HepG2 (cell line): ENCODE measurements around the gene CLDN18. TPM values are rescaled to one million over a fixed set of nuclear protein-coding genes. Genes with fewer than 3 reads are reported as not detected.

Source experiments
- ATAC-seq: fragments of 200-7000 bp; cut with Tn5 transposase; 3 replicates; pipeline ENCODE4 v1.9.1; 2020; ENCODE audit warnings: mild to moderate bottlenecking, moderate library complexity
- Bru-seq: library from RNA; stranded (reverse); fragments of 400-500 nt; gene quantifications from one replicate; lab custom pipeline; 2021; lab: Mats Ljungman, UMichigan
- BruChase-seq, 2 experiments: library from RNA; stranded (reverse); fragments of 400-500 nt; gene quantifications; one replicate each; lab custom pipeline; 2021; lab: Mats Ljungman, UMichigan
- BruUV-seq: library from RNA; stranded (reverse); fragments of 400-500 nt; replicated peaks from 2 replicates; lab custom pipeline; 2021; lab: Mats Ljungman, UMichigan
- CTCF ChIA-PET: fragments of 300-600 bp; formaldehyde crosslinking; extraction: SDS; loops from one replicate; lab custom pipeline; 2021; ENCODE audit warnings: low total read pairs, inconsistent platforms, low intra/inter-chr PET ratio; lab: Yijun Ruan, JAX
- POLR2A ChIA-PET: fragments of 350-600 bp; sonication (Branson Sonifier 250); formaldehyde crosslinking; loops from one replicate; lab custom pipeline; 2020; ENCODE audit warnings: antibody characterized with exemption, inconsistent platforms; lab: Yijun Ruan, JAX
- DNase-seq: peaks from one replicate; pipeline ENCODE4 v3.0.0-alpha.2; 2015; ENCODE audit warnings: low spot score
- FAIRE-seq: peaks from 3 replicates; lab custom pipeline; 2011; peaks lifted over from hg19 to GRCh38; lab: Jason Lieb, UNC
- H2AFZ ChIP-seq: one replicate; pipeline ENCODE4 v1.6.1; 2011; ENCODE audit warnings: low read length, inconsistent platforms
- H3K27ac ChIP-seq: fragments of 300-600 bp; 3 replicates; pipeline ENCODE4 v1.8.0; 2011; ENCODE audit warnings: mixed run types, mild to moderate bottlenecking, mixed read lengths, low read length, inconsistent platforms; ENCODE audit not compliant: insufficient read depth; ENCODE audit errors: extremely low read length
- H3K27me3 ChIP-seq, 2 experiments: fragments of 200-600 bp in 1 of 2; 2 replicates in 1 of 2; 3 replicates in 1 of 2; pipeline versions ENCODE4 v1.6.0 to v1.8.0; 2011; ENCODE audit warnings: low read length in 2 of 2, mild to moderate bottlenecking in 2 of 2, moderate library complexity in 2 of 2, inconsistent platforms in 1 of 2; ENCODE audit not compliant: insufficient read depth in 2 of 2, control insufficient read depth in 1 of 2
- H3K36me3 ChIP-seq, 2 experiments: fragments of 200-600 bp in 1 of 2; replicated peaks in 1 of 2; 2 replicates in 1 of 2; 3 replicates in 1 of 2; pipeline versions ENCODE4 v1.5.1 to v1.8.0; 2011; ENCODE audit warnings: low read length in 2 of 2, inconsistent platforms in 1 of 2; ENCODE audit not compliant: insufficient read depth in 2 of 2, control insufficient read depth in 1 of 2
- H3K4me1 ChIP-seq: 2 replicates; pipeline ENCODE4 v1.5.1; 2012; ENCODE audit warnings: low read length, inconsistent platforms; ENCODE audit not compliant: insufficient read depth
- H3K4me2 ChIP-seq: 2 replicates; pipeline ENCODE4 v1.6.0; 2011; ENCODE audit warnings: low read depth, low read length, inconsistent platforms
- H3K4me3 ChIP-seq, 3 experiments: fragments of 200-600 bp in 1 of 3; sonication (generic), shearing (Covaris generic) in 1 of 3; replicated peaks in 1 of 3; 2 replicates each; pipeline ENCODE4 v1.5.1; 2011 to 2016; ENCODE audit warnings: low read length in 3 of 3, inconsistent platforms in 2 of 3, low read depth in 2 of 3, mild to moderate bottlenecking in 2 of 3, control low read depth in 1 of 3, mixed read lengths in 1 of 3; ENCODE audit not compliant: insufficient read depth in 1 of 3
- H3K79me2 ChIP-seq: one replicate; pipeline ENCODE4 v1.6.1; 2011; ENCODE audit warnings: low read length, inconsistent platforms; ENCODE audit not compliant: insufficient read depth
- H3K9ac ChIP-seq: 2 replicates; pipeline ENCODE4 v1.6.0; 2011; ENCODE audit warnings: mild to moderate bottlenecking, low read depth, low read length, inconsistent platforms; ENCODE audit not compliant: insufficient read depth
- H3K9me3 ChIP-seq: 2 replicates; pipeline ENCODE4 v1.5.1; 2012; ENCODE audit warnings: mild to moderate bottlenecking, low read length
- H4K20me1 ChIP-seq: 2 replicates; pipeline ENCODE4 v1.6.0; 2011; ENCODE audit warnings: inconsistent platforms, mild to moderate bottlenecking, low read length, moderate library complexity; ENCODE audit not compliant: insufficient read depth
- GZF1 ChIP-seq: sonication (generic); formaldehyde crosslinking; IDR thresholded peaks from 2 replicates; pipeline ENCODE4 v1.5.1; 2020; ENCODE audit warnings: mild to moderate bottlenecking, missing genetic modification reagents
- HDAC1 ChIP-seq: sonication (generic); formaldehyde crosslinking; IDR thresholded peaks from 2 replicates; pipeline ENCODE4 v1.5.1; 2020; ENCODE audit warnings: mild to moderate bottlenecking, missing genetic modification reagents
- HNF4A ChIP-seq: sonication (generic); formaldehyde crosslinking; IDR thresholded peaks from 2 replicates; pipeline ENCODE4 v1.4.0; 2020; ENCODE audit warnings: missing genetic modification reagents
- MBD4 ChIP-seq: IDR thresholded peaks from 2 replicates; pipeline ENCODE4 v1.6.1; 2012; ENCODE audit warnings: low read length, inconsistent platforms, borderline replicate concordance
- SP140L ChIP-seq: sonication (generic); formaldehyde crosslinking; IDR thresholded peaks from 2 replicates; pipeline ENCODE4 v1.4.0; 2020; ENCODE audit warnings: missing genetic modification reagents, borderline replicate concordance
- ZFP41 ChIP-seq: sonication (generic); formaldehyde crosslinking; IDR thresholded peaks from 2 replicates; pipeline ENCODE4 v1.4.0; 2020; ENCODE audit warnings: mild to moderate bottlenecking, missing genetic modification reagents, borderline replicate concordance
- ZFYVE20 ChIP-seq: sonication (generic); formaldehyde crosslinking; IDR thresholded peaks from 2 replicates; pipeline ENCODE4 v1.8.0; 2023; ENCODE audit warnings: low read depth, mild to moderate bottlenecking, moderate library complexity, missing genetic modification reagents, borderline replicate concordance
- ZMAT3 ChIP-seq: sonication (generic); formaldehyde crosslinking; conservative IDR thresholded peaks from 2 replicates; pipeline ENCODE4 v1.7.0; 2021; ENCODE audit warnings: missing genetic modification reagents
- ZMYM2 ChIP-seq: sonication (generic); formaldehyde crosslinking; IDR thresholded peaks from 2 replicates; pipeline ENCODE4 v1.8.0; 2022; ENCODE audit warnings: mild to moderate bottlenecking, missing genetic modification reagents
- ZNF274 ChIP-seq: sonication (generic); formaldehyde crosslinking; IDR thresholded peaks from 2 replicates; pipeline ENCODE4 v1.5.1; 2020; ENCODE audit warnings: mild to moderate bottlenecking, missing genetic modification reagents
- ZNF557 ChIP-seq: sonication (generic); formaldehyde crosslinking; IDR thresholded peaks from 2 replicates; pipeline ENCODE4 v1.4.0; 2020; ENCODE audit warnings: missing genetic modification reagents
- ZNF562 ChIP-seq: sonication (generic); formaldehyde crosslinking; IDR thresholded peaks from 2 replicates; pipeline ENCODE4 v1.8.0; 2022; ENCODE audit warnings: missing genetic modification reagents, borderline replicate concordance
- ZNF644 ChIP-seq: IDR thresholded peaks from 2 replicates; pipeline ENCODE4 v1.6.1; 2016; ENCODE audit warnings: low read depth
- whole genome bisulfite sequencing: methylation state at CpG from one replicate; pipeline ENCODE4 v1.1.6; 2017; ENCODE audit warnings: low lambda C conversion rate; 5-methylcytosine and 5-hydroxymethylcytosine counted together
- in situ Hi-C: cut with HindIII; loops from 2 replicates; pipeline ENCODE4 v1.10.0; 2017; ENCODE audit warnings: low pct_unique_long_range_greater_than_20kb; ENCODE audit not compliant: extremely low pct_ligation_motif_present
- intact Hi-C: fragments of 100-400 bp; cut with micrococcal nuclease; formaldehyde crosslinking; loops from one replicate; pipeline ENCODE4 v1.10.0; 2022; ENCODE audit not compliant: unreplicated experiment
- long read RNA-seq, 2 experiments: library from RNA in 1 of 2; library from polyadenylated mRNA in 1 of 2; stranded (forward) in 1 of 2; unstranded in 1 of 2; transcript quantifications; one replicate each; pipeline ENCODE4 v2.0.0, GENCODE V29; 2019 to 2022
- polyA minus RNA-seq, 3 experiments: library from RNA; depleted of rRNA, polyadenylated mRNA; stranded (reverse); fragments of >200 nt; gene quantifications; 2 replicates each; pipeline ENCODE4 v1.2.3, GENCODE V29; 2011; ENCODE audit warnings: low replicate concordance in 1 of 3
- polyA plus RNA-seq, 8 experiments: library from polyadenylated mRNA; depleted of rRNA in 3 of 8; stranded (reverse) in 7 of 8; unstranded in 1 of 8; fragments of >200 nt; fragmentation: Illumina TruSeq in 4 of 8; extraction: Trizol in 4 of 8; gene quantifications; 2 replicates each; pipeline versions ENCODE4 v1.2.1 to v1.2.3, GENCODE V29; 2011 to 2016; ENCODE audit warnings: low read depth in 4 of 8, missing spikeins in 1 of 8, mixed read lengths in 1 of 8; ENCODE audit not compliant: insufficient read depth in 1 of 8
- total RNA-seq, 5 experiments: library from RNA; depleted of rRNA; stranded (reverse); fragments of >200 nt; fragmentation: Illumina TruSeq; extraction: Trizol; gene quantifications; 2 replicates each; pipeline ENCODE4 v1.2.3, GENCODE V29; 2016; ENCODE audit warnings: low read depth in 1 of 5
- TF ChIP-seq, protein P1 (sequence below): sonication (generic); formaldehyde crosslinking; IDR thresholded peaks from 2 replicates; pipeline ENCODE4 v1.4.0; 2020; ENCODE audit warnings: missing genetic modification reagents

The CLDN18 gene
- total RNA-seq (2016; rRNA removed; fragmentation: Illumina TruSeq; extraction: Trizol) (not detected in 2 replicates), polyA plus RNA-seq (2011; rRNA removed) (not detected in 2 replicates), polyA minus RNA-seq (2011; rRNA and poly(A)+ RNA removed; ENCODE audit: low replicate concordance) (not detected in 2 replicates), Bru-seq, nascent RNA (not detected), BruChase-seq, experiment 1, labeled RNA remaining after a 6-hour chase (not detected), BruChase-seq, experiment 2, labeled RNA remaining after a 2-hour chase (not detected)
- not detected in 2 replicates for total RNA-seq (2016; cell fraction: cytosol; rRNA removed; fragmentation: Illumina TruSeq; extraction: Trizol; ENCODE audit: low read depth)
- total RNA-seq (2016; cell fraction: insoluble cytoplasmic fraction; rRNA removed; fragmentation: Illumina TruSeq; extraction: Trizol): not detected in 2 replicates
- total RNA-seq (2016; cell fraction: membrane; rRNA removed; fragmentation: Illumina TruSeq; extraction: Trizol): not detected in 2 replicates
- total RNA-seq (2016; cell fraction: nucleus; rRNA removed; fragmentation: Illumina TruSeq; extraction: Trizol): not detected in 2 replicates
- polyA plus RNA-seq (2011; cell fraction: cytosol; rRNA removed): not detected in 2 replicates
- polyA plus RNA-seq (2011; cell fraction: nucleus; rRNA removed): not detected in 2 replicates
- polyA plus RNA-seq (2012): not detected in 2 replicates
- polyA plus RNA-seq (2016; cell fraction: cytosol; fragmentation: Illumina TruSeq; extraction: Trizol; ENCODE audit: low read depth): not detected in 2 replicates
- polyA plus RNA-seq (2016; cell fraction: insoluble cytoplasmic fraction; fragmentation: Illumina TruSeq; extraction: Trizol; ENCODE audit: low read depth): not detected in 2 replicates
- polyA plus RNA-seq (2016; cell fraction: membrane; fragmentation: Illumina TruSeq; extraction: Trizol; ENCODE audit: low read depth): not detected in 2 replicates
- polyA plus RNA-seq (2016; cell fraction: nucleus; fragmentation: Illumina TruSeq; extraction: Trizol; ENCODE audit: insufficient read depth, low read depth): not detected in 2 replicates
- not detected in 2 replicates for polyA minus RNA-seq (2011; cell fraction: cytosol; rRNA and poly(A)+ RNA removed)
- polyA minus RNA-seq (2011; cell fraction: nucleus; rRNA and poly(A)+ RNA removed): not detected in 2 replicates
- long read RNA-seq, experiment 1: 0 reads
- long read RNA-seq, experiment 2: 0 reads

- Histone ChIP-seq H3K9ac (no peak within 1 kb of the TSS), H3K9me3 (no peaks in the 10 kb centered on the region), H3K4me2 (no peak within 1 kb of the TSS), H4K20me1 (no peaks in the 10 kb centered on the region), H3K27ac (no peak within 1 kb of the TSS), H3K27me3 (0 out of 5 replicates have a peak, but pooled peaks cover 0 to 7% of the 10 kb centered on the region in 2 experiments), H3K79me2 (no peaks in the 10 kb centered on the region), H2AFZ (no peak within 1 kb of the TSS), H3K4me3 (no peak within 1 kb of the TSS), H3K4me1 (no peaks in the 10 kb centered on the region), H3K36me3 (no peaks in the 10 kb centered on the region)
- FAIRE-seq (no peak), ATAC-seq (no peak), DNase-seq (no peak)
- no TSS peak for BruUV-seq
- in situ Hi-C loops (no loop called here), intact Hi-C loops (no loop called here)
- ChIA-PET CTCF (no interaction called here), POLR2A (no interaction called here)
- no peak for TF ChIP-seq ZNF562
- TF ChIP-seq ZNF274 (CRISPR knock-in tag): no peak
- no peak for TF ChIP-seq ZNF557
- no peak for TF ChIP-seq ZMYM2 (CRISPR knock-in tag)
- TF ChIP-seq GZF1 (CRISPR knock-in tag): no peak
- TF ChIP-seq, protein P1, sequence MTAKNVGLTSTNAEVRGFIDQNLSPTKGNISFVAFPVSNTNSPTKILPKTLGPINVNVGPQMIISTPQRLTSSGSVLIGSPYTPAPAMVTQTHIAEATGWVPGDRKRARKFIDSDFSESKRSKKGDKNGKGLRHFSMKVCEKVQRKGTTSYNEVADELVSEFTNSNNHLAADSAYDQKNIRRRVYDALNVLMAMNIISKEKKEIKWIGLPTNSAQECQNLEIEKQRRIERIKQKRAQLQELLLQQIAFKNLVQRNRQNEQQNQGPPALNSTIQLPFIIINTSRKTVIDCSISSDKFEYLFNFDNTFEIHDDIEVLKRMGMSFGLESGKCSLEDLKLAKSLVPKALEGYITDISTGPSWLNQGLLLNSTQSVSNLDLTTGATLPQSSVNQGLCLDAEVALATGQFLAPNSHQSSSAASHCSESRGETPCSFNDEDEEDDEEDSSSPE: no peak
- no peak for TF ChIP-seq SP140L (CRISPR knock-in tag)
- no peak for TF ChIP-seq ZFYVE20 (CRISPR knock-in tag)
- no peak for TF ChIP-seq ZMAT3 (CRISPR knock-in tag)
- no peak for TF ChIP-seq ZFP41 (CRISPR knock-in tag)
- TF ChIP-seq HNF4A (CRISPR knock-in tag): no peak
- TF ChIP-seq ZNF644: no peak
- no peak for TF ChIP-seq MBD4
- TF ChIP-seq HDAC1: no peak
- WGBS: 52% methylated on average over 17 of the region's 30 CpGs
Observed at GRCh38 chr3:138009476-138010272, at the start of gene CLDN18. TSS of gene CLDN18 (plus strand) at chr3:138010165. CDS start at chr3:138010226, 61 bp downstream.
